Cardiac fibroblast (primary cell): Measurements from ENCODE around the gene MMP2.
A peak's percentile ranks its signal among the peaks of the same experiment; 100 is the strongest.

ENCODE experiments used
- DNase-seq, 2 donors: peaks; one replicate each; pipeline versions ENCODE4 v3.0.0 to v3.0.0-alpha.2; 2010; ENCODE audit warnings: low read depth in 2 of 2
- H3K4me3 ChIP-seq, 2 donors: replicated peaks in 1 of 2; 1 replicate in 1 of 2; 2 replicates in 1 of 2; pipeline ENCODE4 v1.5.1; 2011; ENCODE audit warnings: low read depth in 2 of 2, low read length in 2 of 2, mild to moderate bottlenecking in 2 of 2, moderate library complexity in 1 of 2
- TF ChIP-seq, protein P1 (sequence below): IDR thresholded peaks from one replicate; pipeline ENCODE4 v1.5.1; 2011; ENCODE audit warnings: low read depth, mild to moderate bottlenecking, low read length, inconsistent platforms

Gene MMP2

DNA sequence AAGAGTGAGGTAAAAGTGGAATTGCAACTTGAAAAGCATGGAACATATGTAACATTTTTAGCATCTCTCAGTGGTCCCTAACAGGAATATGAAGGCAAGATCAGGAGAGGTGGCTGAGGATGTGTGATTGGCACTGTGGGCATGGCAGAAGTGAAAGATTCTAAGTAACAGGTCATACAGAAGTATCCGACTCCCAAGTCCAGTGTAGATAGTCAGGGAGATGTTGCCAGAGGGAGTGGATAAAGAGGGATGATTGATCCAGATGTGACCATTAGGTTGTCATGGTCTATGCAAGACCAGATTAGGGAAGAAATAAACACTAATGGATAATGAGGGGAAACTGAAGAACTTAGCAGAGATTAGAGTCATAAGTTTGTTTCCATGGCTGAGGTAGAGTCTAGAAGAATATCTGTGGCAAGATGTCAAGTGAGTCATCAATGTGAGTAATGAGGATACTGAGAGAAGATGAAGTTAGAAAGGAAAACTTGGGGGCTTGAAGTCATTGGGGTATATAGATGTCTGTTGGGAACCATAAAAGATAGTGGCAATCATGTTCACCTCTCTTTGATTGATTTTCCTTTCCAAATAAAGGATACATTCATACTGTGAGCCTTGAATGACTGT, 63.6 kb downstream of the MMP2 start:
- TF ChIP-seq, protein P1, sequence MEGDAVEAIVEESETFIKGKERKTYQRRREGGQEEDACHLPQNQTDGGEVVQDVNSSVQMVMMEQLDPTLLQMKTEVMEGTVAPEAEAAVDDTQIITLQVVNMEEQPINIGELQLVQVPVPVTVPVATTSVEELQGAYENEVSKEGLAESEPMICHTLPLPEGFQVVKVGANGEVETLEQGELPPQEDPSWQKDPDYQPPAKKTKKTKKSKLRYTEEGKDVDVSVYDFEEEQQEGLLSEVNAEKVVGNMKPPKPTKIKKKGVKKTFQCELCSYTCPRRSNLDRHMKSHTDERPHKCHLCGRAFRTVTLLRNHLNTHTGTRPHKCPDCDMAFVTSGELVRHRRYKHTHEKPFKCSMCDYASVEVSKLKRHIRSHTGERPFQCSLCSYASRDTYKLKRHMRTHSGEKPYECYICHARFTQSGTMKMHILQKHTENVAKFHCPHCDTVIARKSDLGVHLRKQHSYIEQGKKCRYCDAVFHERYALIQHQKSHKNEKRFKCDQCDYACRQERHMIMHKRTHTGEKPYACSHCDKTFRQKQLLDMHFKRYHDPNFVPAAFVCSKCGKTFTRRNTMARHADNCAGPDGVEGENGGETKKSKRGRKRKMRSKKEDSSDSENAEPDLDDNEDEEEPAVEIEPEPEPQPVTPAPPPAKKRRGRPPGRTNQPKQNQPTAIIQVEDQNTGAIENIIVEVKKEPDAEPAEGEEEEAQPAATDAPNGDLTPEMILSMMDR, result no peak

DNA sequence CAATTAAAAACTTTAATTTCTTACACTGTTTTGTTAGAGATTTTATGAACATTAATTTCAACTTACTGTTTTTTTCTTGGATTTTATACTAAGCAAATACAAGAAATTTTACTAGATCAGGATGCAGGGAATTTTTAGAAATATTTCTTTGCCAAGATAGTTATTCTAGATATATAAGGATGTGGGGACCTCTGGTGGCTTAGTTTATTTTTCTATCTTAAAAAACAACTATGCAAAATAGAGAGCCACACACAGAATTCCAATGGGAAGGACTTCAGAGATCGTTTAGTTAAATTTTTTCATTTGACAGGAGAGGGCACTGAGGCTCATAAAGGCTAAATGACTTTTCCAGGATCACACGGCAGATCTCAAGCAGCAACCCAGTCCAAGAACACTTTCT, 64.5 kb downstream of the MMP2 start:
- no peak overlapping the region for H3K4me3 ChIP-seq
- peak; percentile 58 to 68 for DNase-seq
- TF ChIP-seq, protein P1, result peak; percentile 16

More for the DNA sequence above, 63.6 kb downstream of the MMP2 start:
- H3K4me3 ChIP-seq, result no peak overlapping the region
- DNase-seq, result peak; percentile 60 to 80

DNA sequence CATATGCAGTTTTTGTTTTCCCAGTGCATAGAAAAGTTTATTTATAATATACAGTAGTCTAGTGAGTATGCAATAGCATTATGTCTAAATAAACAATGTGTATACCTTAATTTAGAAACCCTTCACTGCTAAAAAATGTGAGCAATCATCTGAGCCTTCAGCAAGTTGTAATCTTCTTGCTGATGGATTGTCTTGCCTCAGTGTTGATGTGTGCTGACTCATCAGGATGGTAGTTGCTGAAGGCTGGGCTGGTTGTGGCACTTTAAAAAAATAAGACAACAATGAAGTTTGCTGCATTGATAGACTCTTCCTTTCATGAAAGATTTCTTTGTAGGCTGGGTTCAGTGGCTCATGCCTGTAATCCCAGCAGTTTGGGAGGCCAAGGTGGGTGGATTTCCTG, 73.6 kb downstream of the MMP2 start:
- TF ChIP-seq, protein P1, result no peak
- no peak overlapping the region for H3K4me3 ChIP-seq
- DNase-seq, result peak; percentile 71 to 83

DNA sequence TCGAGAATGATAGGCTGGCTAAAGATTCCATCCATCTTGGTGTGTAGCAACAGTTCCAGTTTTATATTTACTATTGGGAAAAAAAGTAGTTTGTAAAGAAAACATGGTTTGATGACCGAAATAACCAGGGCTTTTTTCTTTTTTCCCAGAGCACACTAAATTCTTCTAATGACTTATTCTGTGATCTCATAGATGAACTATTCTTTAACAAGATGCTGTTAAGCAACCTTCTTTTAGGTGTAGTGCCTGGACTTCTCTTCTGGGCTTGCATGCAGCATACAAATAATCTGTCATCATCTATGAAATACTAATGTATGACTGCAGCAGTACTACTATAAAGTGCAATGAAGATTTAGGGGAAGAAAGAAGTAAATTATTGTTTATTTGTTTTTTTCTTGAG, 76.4 kb downstream of the MMP2 start:
- TF ChIP-seq, protein P1, result no peak
- DNase-seq, result peak in 1 of 2 donors; percentile 56
- H3K4me3 ChIP-seq, result no peak overlapping the region
